ENCODE data around the gene RGMA.
"Not testable (repeated sequence)": the region's sequence is repeated elsewhere in the genome, so short reads cannot be mapped to it uniquely, and the experiment has no call there.

Gene RGMA

DNA sequence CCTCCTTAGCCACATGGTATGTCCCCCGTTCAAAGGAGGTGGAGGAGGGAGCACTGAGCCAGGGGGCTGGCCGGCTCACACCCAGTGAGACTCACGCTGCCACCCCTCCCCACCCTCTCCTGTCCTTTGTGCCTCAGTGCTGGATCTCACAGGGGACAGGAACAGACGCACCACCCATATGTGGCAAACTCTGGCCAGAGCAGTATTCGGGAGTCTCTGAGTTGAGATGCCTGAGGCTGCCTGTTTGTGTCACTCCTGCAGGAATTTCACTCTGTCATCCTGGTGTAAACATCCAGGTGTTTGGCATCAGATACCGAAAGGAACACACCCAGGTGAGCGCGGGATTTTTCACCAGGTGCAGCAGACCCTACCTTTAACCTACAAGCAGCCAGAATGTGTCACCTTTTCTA is 25.7 kb downstream of the RGMA start:
- TF ChIP-seq NFRKB (IDR thresholded peaks at IDR 0.05) (no peak), L3MBTL2 (conservative IDR thresholded peaks at IDR 0.05) (no peak), HDGF (IDR thresholded peaks at IDR 0.05; ENCODE audit: borderline replicate concordance) (no peak), SP1 (IDR thresholded peaks at IDR 0.05) (no peak), ARNT (IDR thresholded peaks at IDR 0.05) (no peak), SUZ12 (IDR thresholded peaks at IDR 0.05) (no peak), CTBP1 (IDR thresholded peaks at IDR 0.05; ENCODE audit: borderline replicate concordance) (no peak), BHLHE40 (IDR thresholded peaks at IDR 0.05; ENCODE audit: borderline replicate concordance) (no peak), FOXM1 (IDR thresholded peaks at IDR 0.05; ENCODE audit: borderline replicate concordance) (no peak), FOXK2 (IDR thresholded peaks at IDR 0.05) (no peak), ZNF384 (IDR thresholded peaks at IDR 0.05) (no peak), FOXA1 (IDR thresholded peaks at IDR 0.05) (no peak), ELF4 (IDR thresholded peaks at IDR 0.05) (no peak)
- TF ChIP-seq, protein P1, sequence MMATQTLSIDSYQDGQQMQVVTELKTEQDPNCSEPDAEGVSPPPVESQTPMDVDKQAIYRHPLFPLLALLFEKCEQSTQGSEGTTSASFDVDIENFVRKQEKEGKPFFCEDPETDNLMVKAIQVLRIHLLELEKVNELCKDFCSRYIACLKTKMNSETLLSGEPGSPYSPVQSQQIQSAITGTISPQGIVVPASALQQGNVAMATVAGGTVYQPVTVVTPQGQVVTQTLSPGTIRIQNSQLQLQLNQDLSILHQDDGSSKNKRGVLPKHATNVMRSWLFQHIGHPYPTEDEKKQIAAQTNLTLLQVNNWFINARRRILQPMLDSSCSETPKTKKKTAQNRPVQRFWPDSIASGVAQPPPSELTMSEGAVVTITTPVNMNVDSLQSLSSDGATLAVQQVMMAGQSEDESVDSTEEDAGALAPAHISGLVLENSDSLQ (IDR thresholded peaks at IDR 0.05), result no peak
- no peak for DNase-seq (ENCODE audit: extremely low spot score)
- ChIA-PET CTCF (interaction anchor here (2.6 kb wide), 1 partner anchor 25 kb away, joined by 13 read pairs; no protein-coding TSS in a partner anchor), POLR2A (no interaction called here)

DNA sequence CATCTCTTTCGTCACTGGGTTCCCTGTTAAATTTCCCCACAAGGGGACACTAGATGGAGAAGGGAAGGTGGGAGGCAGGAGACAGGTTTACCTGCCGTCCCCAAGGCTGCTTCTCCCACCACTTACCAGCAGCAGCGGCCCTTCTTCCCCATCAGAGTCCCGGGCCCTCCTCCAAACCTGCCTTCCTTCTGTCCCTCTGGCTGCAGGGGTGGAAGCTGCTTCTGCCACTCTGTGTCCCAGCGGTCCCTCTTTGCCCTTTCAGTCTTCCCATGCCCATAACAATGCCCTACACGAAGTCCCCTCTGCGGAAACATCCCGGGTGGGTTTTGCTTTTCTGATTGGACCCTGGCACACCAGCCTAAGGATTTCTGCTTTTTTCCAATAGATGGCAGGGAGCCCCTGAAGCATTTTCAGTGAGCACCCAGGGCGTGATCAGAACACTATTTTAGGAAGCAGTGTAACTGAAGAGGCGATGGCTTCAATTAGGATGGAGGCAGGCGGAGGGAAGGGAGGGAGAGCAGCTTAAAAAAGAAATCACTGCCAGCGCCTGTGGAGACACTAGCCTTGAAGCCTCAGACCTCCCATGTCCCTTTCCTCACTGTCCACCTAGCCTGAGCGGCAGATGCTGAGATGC is 26.3 kb downstream of the RGMA start:
- DNase-seq (ENCODE audit: extremely low spot score); POLR2A ChIA-PET: not testable (repeated sequence)
- CTCF ChIA-PET, result interaction anchor here (1.5 to 1.7 kb wide), 2 partner anchors 25 to 27 kb away, joined by 3 to 7 read pairs; no protein-coding TSS in a partner anchor

DNA sequence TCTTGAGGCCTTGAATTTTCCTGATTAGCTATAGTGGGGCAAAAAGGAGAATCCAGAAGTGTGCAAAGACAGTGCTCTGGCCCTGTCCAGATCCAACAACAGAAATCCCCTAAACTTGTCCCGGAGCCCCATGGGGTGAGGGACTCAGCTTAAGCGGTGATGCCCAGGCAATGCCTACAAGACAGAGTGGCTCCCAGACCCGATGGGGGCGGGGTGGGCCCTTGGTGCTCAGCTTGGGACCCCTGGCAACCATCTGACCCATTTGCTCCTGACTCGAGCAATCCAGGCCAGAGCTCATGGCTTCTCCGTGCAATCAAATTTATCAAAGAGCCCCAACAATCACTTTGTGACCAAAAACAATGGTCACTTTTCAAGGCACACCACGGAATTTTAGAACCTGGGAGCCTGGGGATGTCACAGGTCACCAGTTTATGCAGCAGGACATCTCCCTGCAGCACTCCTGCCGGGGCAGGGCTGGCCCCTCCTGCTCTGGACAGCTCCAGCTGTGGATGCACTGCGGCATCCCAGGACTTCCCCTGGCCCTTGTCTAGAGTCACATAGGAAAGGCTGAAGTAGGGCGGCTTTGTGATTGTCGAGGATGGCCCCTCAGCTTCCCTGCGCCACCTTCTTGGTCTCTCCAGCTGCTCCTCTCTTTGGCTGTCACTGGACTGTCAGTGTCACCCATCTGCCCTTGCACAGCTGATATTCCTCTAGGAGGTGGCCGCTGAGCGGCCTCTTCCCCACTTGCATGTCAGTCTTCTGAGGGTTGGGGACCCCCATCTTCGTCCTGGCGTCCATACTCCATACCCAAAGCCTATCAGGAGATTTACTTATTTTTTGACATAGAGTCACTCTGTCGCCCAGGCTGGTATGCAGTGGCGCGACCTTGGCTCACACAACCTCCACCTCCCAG is 28.4 kb downstream of the RGMA start:
- no peak for TF ChIP-seq SP1 (IDR thresholded peaks at IDR 0.05)
- no peak for TF ChIP-seq ELF4 (IDR thresholded peaks at IDR 0.05)
- no peak for TF ChIP-seq CTBP1 (IDR thresholded peaks at IDR 0.05; ENCODE audit: borderline replicate concordance)
- no peak for TF ChIP-seq TARDBP (IDR thresholded peaks at IDR 0.05)
- no peak for TF ChIP-seq SUZ12 (IDR thresholded peaks at IDR 0.05)
- TF ChIP-seq L3MBTL2 (conservative IDR thresholded peaks at IDR 0.05), result no peak
- TF ChIP-seq NFRKB (IDR thresholded peaks at IDR 0.05), result no peak
- no peak for TF ChIP-seq LEF1 (IDR thresholded peaks at IDR 0.05; ENCODE audit: borderline replicate concordance)
- TF ChIP-seq ZNF384 (IDR thresholded peaks at IDR 0.05), result no peak
- TF ChIP-seq ARNT (IDR thresholded peaks at IDR 0.05), result no peak
- TF ChIP-seq FOXK2 (IDR thresholded peaks at IDR 0.05), result no peak
- no peak for TF ChIP-seq BHLHE40 (IDR thresholded peaks at IDR 0.05; ENCODE audit: borderline replicate concordance)
- no peak for TF ChIP-seq FOXA1 (IDR thresholded peaks at IDR 0.05)
- TF ChIP-seq, protein P1 (IDR thresholded peaks at IDR 0.05), result no peak
- no peak for TF ChIP-seq FOXM1 (IDR thresholded peaks at IDR 0.05; ENCODE audit: borderline replicate concordance)
- POLR2A ChIA-PET, result interaction anchor here (0.8 to 1.9 kb wide), 4 partner anchors 8 to 252 kb away, joined by 4 to 6 read pairs (median 6); no protein-coding TSS in a partner anchor
- CTCF ChIA-PET, result interaction anchor here (0.8 to 1.7 kb wide), 7 partner anchors 23 to 32 kb away, joined by 3 to 9 read pairs (median 3); no protein-coding TSS in a partner anchor

DNA sequence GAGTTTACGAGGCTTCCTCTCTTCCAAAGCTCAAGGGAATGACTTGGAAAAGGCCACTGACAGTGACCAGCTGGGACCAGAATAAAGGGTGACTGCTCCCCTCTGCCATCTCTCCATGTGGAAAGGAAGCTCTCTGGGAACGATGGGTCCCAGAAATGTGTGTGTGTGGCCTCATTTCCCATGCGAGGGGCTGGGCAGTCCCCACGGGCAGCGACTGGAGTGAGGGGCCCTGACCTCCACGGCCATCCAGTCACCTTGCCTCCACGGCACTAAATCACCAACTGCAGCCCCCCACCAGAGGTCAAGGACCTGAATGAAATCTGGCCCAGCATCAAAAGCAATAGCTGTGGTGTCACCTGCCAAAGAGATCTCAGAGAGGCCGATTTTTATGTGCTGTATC is 29.6 kb downstream of the RGMA start:
- CTCF ChIA-PET, result interaction anchor here (0.8 to 1.6 kb wide), 5 partner anchors 22 to 29 kb away, joined by 3 to 9 read pairs (median 6); no protein-coding TSS in a partner anchor
- POLR2A ChIA-PET, result interaction anchor here (1.3 to 1.9 kb wide), 2 partner anchors 9 to 12 kb away, joined by 6 read pairs; no protein-coding TSS in a partner anchor
- DNase-seq (ENCODE audit: extremely low spot score), result no peak

More for the DNA sequence above, 28.4 kb downstream of the RGMA start:
- no peak for DNase-seq (ENCODE audit: extremely low spot score)

More for the DNA sequence above, 29.6 kb downstream of the RGMA start:
- no peak for TF ChIP-seq CTBP1 (IDR thresholded peaks at IDR 0.05; ENCODE audit: borderline replicate concordance)
- no peak for TF ChIP-seq SP1 (IDR thresholded peaks at IDR 0.05)
- TF ChIP-seq FOXK2 (IDR thresholded peaks at IDR 0.05), result no peak
- no peak for TF ChIP-seq FOXM1 (IDR thresholded peaks at IDR 0.05; ENCODE audit: borderline replicate concordance)
- TF ChIP-seq ARNT (IDR thresholded peaks at IDR 0.05), result no peak
- no peak for TF ChIP-seq LEF1 (IDR thresholded peaks at IDR 0.05; ENCODE audit: borderline replicate concordance)
- no peak for TF ChIP-seq BHLHE40 (IDR thresholded peaks at IDR 0.05; ENCODE audit: borderline replicate concordance)
- no peak for TF ChIP-seq ELF4 (IDR thresholded peaks at IDR 0.05)
- no peak for TF ChIP-seq L3MBTL2 (conservative IDR thresholded peaks at IDR 0.05)
- TF ChIP-seq, protein P1 (IDR thresholded peaks at IDR 0.05), result no peak
- TF ChIP-seq HDGF (IDR thresholded peaks at IDR 0.05; ENCODE audit: borderline replicate concordance), result no peak
- no peak for TF ChIP-seq NFRKB (IDR thresholded peaks at IDR 0.05)
- TF ChIP-seq FOXA1 (IDR thresholded peaks at IDR 0.05), result no peak
- no peak for TF ChIP-seq SUZ12 (IDR thresholded peaks at IDR 0.05)
- no peak for TF ChIP-seq TARDBP (IDR thresholded peaks at IDR 0.05)
- no peak for TF ChIP-seq ZNF384 (IDR thresholded peaks at IDR 0.05)

Measured in HEK293T (cell line).